Spleen (tissue), 11 donors: ENCODE measurements around the gene COL23A1. TPM values are rescaled to one million over a fixed set of nuclear protein-coding genes. Genes with fewer than 3 reads are reported as not detected.

Experiments
- DNase-seq: peaks from one replicate; pipeline ENCODE4 v3.0.0-alpha.2; 2020
- H3K27ac ChIP-seq, 8 donors: fragments of 200-600 bp; sonication (generic) in 7 of 8; 1 replicate in 4 of 8; 2 replicates in 4 of 8; pipeline versions ENCODE4 v1.5.0 to v1.8.0; 2016 to 2021; ENCODE audit warnings: inconsistent platforms in 4 of 8, mild to moderate bottlenecking in 4 of 8, moderate library complexity in 1 of 8
- H3K27me3 ChIP-seq, 7 donors: fragments of 200-600 bp; sonication (generic) in 6 of 7; replicated peaks in 1 of 7; 1 replicate in 4 of 7; 2 replicates in 3 of 7; pipeline versions ENCODE4 v1.5.0 to v1.8.0; 2016 to 2021; ENCODE audit warnings: inconsistent platforms in 3 of 7, mild to moderate bottlenecking in 1 of 7
- H3K36me3 ChIP-seq, 6 donors: fragments of 200-600 bp; sonication (generic) in 5 of 6; 1 replicate in 4 of 6; 2 replicates in 2 of 6; pipeline versions ENCODE4 v1.5.0 to v1.8.0; 2016 to 2021; ENCODE audit warnings: inconsistent platforms in 2 of 6
- H3K4me1 ChIP-seq, 6 donors: fragments of 200-600 bp; sonication (generic) in 5 of 6; 1 replicate in 3 of 6; 2 replicates in 3 of 6; pipeline versions ENCODE4 v1.5.0 to v1.8.0; 2016 to 2021; ENCODE audit warnings: inconsistent platforms in 3 of 6
- H3K4me3 ChIP-seq, 8 donors: fragments of 200-600 bp; sonication (generic) in 7 of 8; 1 replicate in 4 of 8; 2 replicates in 4 of 8; pipeline versions ENCODE4 v1.5.0 to v1.8.0; 2016 to 2021; ENCODE audit warnings: inconsistent platforms in 4 of 8, mild to moderate bottlenecking in 4 of 8, moderate library complexity in 2 of 8
- H3K9me3 ChIP-seq, 8 donors: fragments of 200-600 bp; sonication (generic) in 7 of 8; 1 replicate in 4 of 8; 2 replicates in 4 of 8; pipeline versions ENCODE4 v1.5.0 to v1.8.0; 2016 to 2021; ENCODE audit warnings: inconsistent platforms in 4 of 8
- CTCF ChIP-seq, 11 experiments: fragments of 200-600 bp in 7 of 11; fragments of 450-650 bp in 4 of 11; sonication (generic) in 4 of 11; IDR thresholded peaks in 8 of 11; conservative IDR thresholded peaks in 3 of 11; 1 replicate in 7 of 11; 2 replicates in 4 of 11; pipeline versions ENCODE4 v1.4.0 to v1.8.0; 2016 to 2021; ENCODE audit warnings: antibody characterized with exemption in 11 of 11, inconsistent platforms in 4 of 11, mild to moderate bottlenecking in 1 of 11
- POLR2A ChIP-seq, 3 donors: fragments of 450-650 bp; IDR thresholded peaks; one replicate each; pipeline ENCODE4 v1.5.1; 2017; ENCODE audit warnings: antibody characterized with exemption in 3 of 3, mild to moderate bottlenecking in 1 of 3
- POLR2AphosphoS5 ChIP-seq, 3 donors: sonication (generic); formaldehyde crosslinking; IDR thresholded peaks; one replicate each; pipeline ENCODE4 v1.5.1; 2017; ENCODE audit warnings: antibody characterized with exemption in 3 of 3
- WGBS, 5 donors: extraction: QIAGEN DNeasy Blood & Tissue Kit in 3 of 5; methylation state at CpG; one replicate each; pipeline versions ENCODE4 v1.1.5 to v1.1.7; 2013 to 2018; 5-methylcytosine and 5-hydroxymethylcytosine counted together
- intact Hi-C: fragments of 100-400 bp; cut with DNase I; formaldehyde crosslinking; loops from one replicate; pipeline ENCODE4 v1.15.0; 2023; ENCODE audit warnings: low total_unique reads
- polyA plus RNA-seq, 3 donors: library from polyadenylated mRNA; stranded (reverse); fragments of 200-250 nt; gene quantifications; one replicate each; pipeline ENCODE4 v1.2.1, GENCODE V29; 2013
- total RNA-seq, 7 donors: library from RNA; depleted of rRNA in 3 of 7; stranded (reverse); fragments of >200 nt in 3 of 7; fragmentation: NEBNext Ultra II Directional in 4 of 7; extraction: Animal tissue kit (Norgen Biotek cat#: 25700) in 4 of 7; gene quantifications; one replicate each; pipeline versions ENCODE4 v1.1.0 to v1.2.1, GENCODE V29; 2016 to 2021
- donor health status: healthy with polysubstance abuse.
- donor health status: DM: no; HTN: no; CAD: no; lungs with moderate emphysema.
- donor health status: DM: no; HTN: no; CAD: no.
- donor health status: Bipolar disorder and iron deficiency.
- donor health status: healthy.
- donor health status: DM: no; HTN: no; CAD: no.
- donor health status: DM: yes; HTN: yes; CAD: no.

Gene COL23A1
- total and polyA plus RNA-seq, 10 donors = 0.63 to 3.8 (median 1.9) TPM

GRCh38 chr5:178470760-178471025 is 119.5 kb downstream of the COL23A1 start:
- 63 to 92% (median 83%) methylated on average over 1 to 6 of the region's 6 CpGs for WGBS, 5 donors
- intact Hi-C loops = no loop called here
- no peak overlapping the region for H3K27ac ChIP-seq

DNA sequence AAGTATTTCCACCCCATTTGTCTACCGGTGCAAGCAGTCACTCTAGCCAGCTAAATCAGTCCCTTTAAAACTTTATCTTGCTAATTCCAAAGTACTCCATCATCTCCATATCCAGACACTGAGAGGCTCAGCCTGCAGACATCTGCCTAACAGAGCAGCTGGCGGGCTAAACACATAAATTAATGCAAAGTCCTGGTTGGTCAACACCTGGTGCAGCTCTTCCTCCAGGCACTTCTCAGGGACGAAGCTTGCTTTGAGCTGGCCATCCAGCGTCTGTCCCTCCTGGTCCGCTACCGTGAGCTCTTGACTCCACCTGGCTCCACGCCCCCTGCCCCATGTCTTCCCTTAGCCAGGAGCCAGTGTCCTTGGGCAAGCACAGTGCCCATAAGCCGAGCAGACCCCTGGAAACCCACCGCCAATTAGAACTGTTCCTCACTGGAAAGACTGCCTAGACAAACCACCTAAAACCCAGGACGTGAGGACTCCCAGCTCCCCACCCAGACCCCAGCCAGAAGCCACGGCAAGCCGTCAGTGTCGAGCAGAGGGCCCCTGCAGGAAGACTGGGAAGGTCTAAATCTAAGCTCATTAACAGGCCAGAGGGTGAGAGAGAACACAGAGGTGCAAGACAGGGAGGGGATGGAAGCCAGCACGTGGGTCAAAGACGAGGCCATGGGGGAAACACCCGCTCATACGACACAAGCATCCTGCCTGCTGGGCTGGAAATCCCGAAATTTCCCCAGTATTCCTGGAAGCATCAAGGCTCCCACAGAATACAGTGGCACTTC is 120.0 kb downstream of the COL23A1 start:
- H3K27me3 ChIP-seq = no peaks in the 10 kb centered on the region
- H3K36me3 ChIP-seq = no peaks in the 10 kb centered on the region
- intact Hi-C loops = no loop called here
- no peak for TF ChIP-seq CTCF (IDR thresholded peaks at IDR 0.05 in 8 of 11, conservative IDR thresholded peaks at IDR 0.05 in 3 of 11)
- TF ChIP-seq POLR2A (IDR thresholded peaks at IDR 0.05) = no peak
- TF ChIP-seq POLR2AphosphoS5 (IDR thresholded peaks at IDR 0.05) = no peak
- 74 to 86% (median 82%) methylated on average over 18 of the region's 18 CpGs for WGBS, 5 donors
- peaks cover 0 to 46% (median 16%) of the 10 kb centered on the region in 6 donors for H3K4me1 ChIP-seq
- DNase-seq = no peak
- H3K27ac ChIP-seq = no peak overlapping the region
- H3K4me3 ChIP-seq = no peak overlapping the region
- no peaks in the 10 kb centered on the region for H3K9me3 ChIP-seq

More at GRCh38 chr5:178470760-178471025, 119.5 kb downstream of the COL23A1 start:
- no peak overlapping the region for H3K4me3 ChIP-seq
- TF ChIP-seq CTCF (IDR thresholded peaks at IDR 0.05 in 8 of 11, conservative IDR thresholded peaks at IDR 0.05 in 3 of 11) (no peak), POLR2A (IDR thresholded peaks at IDR 0.05) (no peak), POLR2AphosphoS5 (IDR thresholded peaks at IDR 0.05) (no peak)
- no peaks in the 10 kb centered on the region for H3K36me3 ChIP-seq
- no peak for DNase-seq
- peaks cover 0 to 46% (median 16%) of the 10 kb centered on the region in 6 donors for H3K4me1 ChIP-seq
- no peaks in the 10 kb centered on the region for H3K27me3 ChIP-seq
- peaks cover 0 to 2% (median 0%) of the 10 kb centered on the region in 8 donors for H3K9me3 ChIP-seq

- H3K27ac ChIP-seq = no peak overlapping the region
- no peak for DNase-seq
These were observed 120.9 kb downstream of the COL23A1 start for GRCh38 chr5:178469011-178469974.

More at GRCh38 chr5:178469011-178469974, 120.9 kb downstream of the COL23A1 start:
- Histone ChIP-seq H3K4me1 (peaks cover 0 to 48% (median 16%) of the 10 kb centered on the region in 6 donors), H3K9me3 (no peaks in the 10 kb centered on the region), H3K27me3 (no peaks in the 10 kb centered on the region), H3K4me3 (no peak overlapping the region), H3K36me3 (no peaks in the 10 kb centered on the region)
- intact Hi-C loops = no loop called here
- no peak for TF ChIP-seq POLR2A (IDR thresholded peaks at IDR 0.05)
- no peak for TF ChIP-seq POLR2AphosphoS5 (IDR thresholded peaks at IDR 0.05)
- no peak for TF ChIP-seq CTCF (IDR thresholded peaks at IDR 0.05 in 8 of 11, conservative IDR thresholded peaks at IDR 0.05 in 3 of 11)
- WGBS, 5 donors = 81 to 86% (median 85%) methylated on average over 28 of the region's 28 CpGs
